A673 (cell line): ENCODE results near the gene CKAP2L. TPM values are rescaled to one million over a fixed set of nuclear protein-coding genes. Genes with fewer than 3 reads are reported as not detected.

Source experiments
- Bru-seq: library from RNA; stranded (reverse); fragments of 400-500 nt; gene quantifications from one replicate; lab custom pipeline; 2021; lab: Mats Ljungman, UMichigan
- BruChase-seq, 2 experiments: library from RNA; stranded (reverse); fragments of 400-500 nt; gene quantifications; one replicate each; lab custom pipeline; 2021; lab: Mats Ljungman, UMichigan
- BruUV-seq: library from RNA; stranded (reverse); fragments of 400-500 nt; replicated peaks from 2 replicates; lab custom pipeline; 2021; lab: Mats Ljungman, UMichigan
- CTCF ChIA-PET: fragments of 300-600 bp; sonication (Branson Sonifier 250); formaldehyde crosslinking; loops from one replicate; lab custom pipeline; 2022; ENCODE audit warnings: antibody characterized with exemption; lab: Charles Lee
- POLR2A ChIA-PET: fragments of 300-600 bp; sonication (Branson Sonifier 250); formaldehyde crosslinking; loops from one replicate; lab custom pipeline; 2022; ENCODE audit warnings: antibody characterized with exemption; ENCODE audit not compliant: low non-redundant PET; lab: Charles Lee
- DNase-seq: peaks from one replicate; pipeline ENCODE4 v3.0.0-alpha.2; 2015; ENCODE audit warnings: low spot score
- H3K27ac ChIP-seq: fragments of 200-600 bp; sonication (generic); 2 replicates; pipeline ENCODE4 v1.5.1; 2016; ENCODE audit warnings: mixed run types, low read depth, mild to moderate bottlenecking, mixed read lengths, antibody characterized with exemption, low read length; ENCODE audit not compliant: poor library complexity, severe bottlenecking
- H3K27me3 ChIP-seq: fragments of 200-600 bp; sonication (generic); replicated peaks from 2 replicates; pipeline ENCODE4 v1.6.1; 2017; ENCODE audit warnings: mixed run types, low read depth, mild to moderate bottlenecking, mixed read lengths, antibody characterized with exemption, low read length; ENCODE audit not compliant: insufficient read depth, poor library complexity
- H3K36me3 ChIP-seq: fragments of 200-600 bp; sonication (generic); 2 replicates; pipeline ENCODE4 v1.6.1; 2016; ENCODE audit warnings: mixed run types, mild to moderate bottlenecking, mixed read lengths, antibody characterized with exemption, low read length; ENCODE audit not compliant: insufficient read depth, poor library complexity, severe bottlenecking
- H3K4me1 ChIP-seq: fragments of 200-600 bp; sonication (generic); 2 replicates; pipeline ENCODE4 v1.6.1; 2017; ENCODE audit warnings: mixed run types, mild to moderate bottlenecking, mixed read lengths, antibody characterized with exemption, low read length; ENCODE audit not compliant: insufficient read depth, poor library complexity, severe bottlenecking
- H3K4me3 ChIP-seq: fragments of 200-600 bp; sonication (generic); 2 replicates; pipeline ENCODE4 v1.5.1; 2016; ENCODE audit warnings: low read depth, mixed run types, mild to moderate bottlenecking, mixed read lengths, low read length; ENCODE audit not compliant: poor library complexity, severe bottlenecking
- H3K9me3 ChIP-seq: fragments of 200-600 bp; sonication (generic); 2 replicates; pipeline ENCODE4 v1.6.1; 2016; ENCODE audit warnings: mixed run types, low read depth, mild to moderate bottlenecking, mixed read lengths, antibody characterized with exemption, low read length; ENCODE audit not compliant: poor library complexity, severe bottlenecking
- CTCF ChIP-seq: fragments of 300-800, 200-600 bp; sonication (generic); conservative IDR thresholded peaks from 2 replicates; pipeline ENCODE4 v1.5.1; 2017; ENCODE audit warnings: low read depth, mild to moderate bottlenecking, antibody characterized with exemption, low read length, moderate library complexity, mixed read lengths
- EZH2 ChIP-seq: fragments of 200-600 bp; sonication (generic); IDR thresholded peaks from 2 replicates; pipeline ENCODE4 v1.6.1; 2017; ENCODE audit warnings: borderline replicate concordance, low read depth, mild to moderate bottlenecking, mixed read lengths, antibody characterized with exemption, low read length; ENCODE audit not compliant: poor library complexity, severe bottlenecking
- intact Hi-C: fragments of 100-400 bp; cut with micrococcal nuclease; formaldehyde crosslinking; loops from one replicate; pipeline ENCODE4 v1.10.0; 2022; ENCODE audit not compliant: unreplicated experiment
- long read RNA-seq: library from polyadenylated mRNA; stranded (forward); transcript quantifications from one replicate; pipeline ENCODE4 v2.0.0, GENCODE V29; 2022
- total RNA-seq: library from RNA; stranded (reverse); gene quantifications from 2 replicates; pipeline ENCODE4 v1.2.3, GENCODE V29; 2021

The CKAP2L gene
- total RNA-seq: 48.1 and 49.6 TPM in 2 replicates
- percentile 89 among the genes with signal in this experiment for Bru-seq, nascent RNA
- BruChase-seq, experiment 1, labeled RNA remaining after a 2-hour chase: percentile 90 among the genes with signal in this experiment
- percentile 83 among the genes with signal in this experiment for BruChase-seq, experiment 2, labeled RNA remaining after a 6-hour chase
- long read RNA-seq, full-length matches to known transcripts: 8 of 24 reads
- long read RNA-seq, partial matches to known transcripts: 7 of 24 reads
- long read RNA-seq, other reads (novel, unspliced or antisense): 9 of 24 reads

- POLR2A ChIA-PET: no interaction called here
- TF ChIP-seq CTCF (no peak), EZH2 (no peak)
- H3K27me3 ChIP-seq: no peaks in the 10 kb centered on the region
- no peaks in the 10 kb centered on the region for H3K9me3 ChIP-seq
- BruUV-seq: TSS peak; percentile 47
- peaks cover 10% of the 10 kb centered on the region for H3K4me1 ChIP-seq
- H3K36me3 ChIP-seq: peaks cover 25% of the 10 kb centered on the region
- CTCF ChIA-PET: no interaction called here
- peak within 1 kb of the TSS; percentile 84 for H3K4me3 ChIP-seq
- peak; percentile 100 for DNase-seq
- intact Hi-C loops: loop anchor here (2.0 kb wide), 1 partner anchor 40 kb away; no protein-coding TSS in a partner anchor
- H3K27ac ChIP-seq: peak within 1 kb of the TSS; percentile 72
Measured at GRCh38 chr2:112764071-112765044, at the start of gene CKAP2L. Gene CKAP2L (minus strand): TSS chr2:112764609. CDS start chr2:112764598, 11 bp downstream.

- no peak for DNase-seq
- no peaks in the 10 kb centered on the region for H3K9me3 ChIP-seq
- no peaks in the 10 kb centered on the region for H3K27me3 ChIP-seq
- ChIA-PET POLR2A (no interaction called here), CTCF (no interaction called here)
- no peak overlapping the region for H3K4me3 ChIP-seq
- H3K36me3 ChIP-seq: no peaks in the 10 kb centered on the region
- H3K27ac ChIP-seq: peak overlapping the region; percentile 62
- no TSS peak for BruUV-seq
- H3K4me1 ChIP-seq: peaks cover 30% of the 10 kb centered on the region
- no peak for TF ChIP-seq CTCF
- TF ChIP-seq EZH2: no peak
- intact Hi-C loops: no loop called here
Measured at GRCh38 chr2:112813280-112813966, 49.0 kb upstream of the CKAP2L start.
